Kasumi-1 (cell line): ENCODE measurements around the gene TRIP12.
A peak's percentile ranks its signal among the peaks of the same experiment; 100 is the strongest.
"Not testable (repeated sequence)": the region's sequence is repeated elsewhere in the genome, so short reads cannot be mapped to it uniquely, and the experiment has no call there.

ENCODE experiments used
- DNase-seq, 2 experiments: peaks; one replicate each; lab custom pipeline; 2025; lab: John Stamatoyannopoulos, UW

TRIP12 gene

DNA sequence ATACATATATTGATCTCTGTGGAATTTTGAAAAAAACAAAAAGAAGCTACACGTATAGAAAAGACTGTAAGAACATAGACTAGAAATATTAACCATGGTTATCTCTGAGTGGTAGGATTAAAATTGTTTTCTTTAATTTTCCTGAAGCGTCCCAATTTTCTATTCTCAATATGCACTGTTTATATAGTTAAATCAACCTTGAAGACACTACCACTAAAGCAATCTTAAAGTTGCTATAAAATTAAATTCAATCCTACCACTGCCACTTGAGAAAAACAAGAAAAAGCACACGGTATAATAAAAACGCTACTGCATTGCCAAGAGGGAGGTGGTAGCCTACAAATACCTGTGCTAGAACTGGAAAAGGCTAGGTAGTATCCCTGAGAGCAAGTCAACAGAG lies 47.2 kb downstream of the TRIP12 start:
- no peak for DNase-seq

DNA sequence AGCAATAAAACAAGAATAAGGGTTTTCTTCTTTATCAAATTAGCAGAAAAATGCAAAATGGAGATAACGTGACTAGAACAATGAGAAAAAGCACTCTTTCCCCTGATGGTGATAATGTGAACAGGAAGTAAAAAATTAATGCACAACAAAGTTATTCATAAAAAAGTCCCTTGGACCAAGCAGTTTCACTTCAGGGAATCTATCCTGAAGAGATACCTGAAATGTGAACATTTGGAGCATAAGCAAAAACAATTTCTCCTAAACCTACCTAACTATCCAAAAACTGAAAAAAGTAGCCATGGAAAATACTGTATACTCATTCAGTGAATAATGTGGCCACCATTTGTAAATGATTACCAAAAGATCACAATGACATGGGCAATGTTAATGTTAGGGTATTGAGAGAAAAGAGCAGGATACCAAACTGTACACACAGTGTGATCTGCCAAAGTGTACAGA lies 48.7 kb downstream of the TRIP12 start:
- DNase-seq, result no peak

DNA sequence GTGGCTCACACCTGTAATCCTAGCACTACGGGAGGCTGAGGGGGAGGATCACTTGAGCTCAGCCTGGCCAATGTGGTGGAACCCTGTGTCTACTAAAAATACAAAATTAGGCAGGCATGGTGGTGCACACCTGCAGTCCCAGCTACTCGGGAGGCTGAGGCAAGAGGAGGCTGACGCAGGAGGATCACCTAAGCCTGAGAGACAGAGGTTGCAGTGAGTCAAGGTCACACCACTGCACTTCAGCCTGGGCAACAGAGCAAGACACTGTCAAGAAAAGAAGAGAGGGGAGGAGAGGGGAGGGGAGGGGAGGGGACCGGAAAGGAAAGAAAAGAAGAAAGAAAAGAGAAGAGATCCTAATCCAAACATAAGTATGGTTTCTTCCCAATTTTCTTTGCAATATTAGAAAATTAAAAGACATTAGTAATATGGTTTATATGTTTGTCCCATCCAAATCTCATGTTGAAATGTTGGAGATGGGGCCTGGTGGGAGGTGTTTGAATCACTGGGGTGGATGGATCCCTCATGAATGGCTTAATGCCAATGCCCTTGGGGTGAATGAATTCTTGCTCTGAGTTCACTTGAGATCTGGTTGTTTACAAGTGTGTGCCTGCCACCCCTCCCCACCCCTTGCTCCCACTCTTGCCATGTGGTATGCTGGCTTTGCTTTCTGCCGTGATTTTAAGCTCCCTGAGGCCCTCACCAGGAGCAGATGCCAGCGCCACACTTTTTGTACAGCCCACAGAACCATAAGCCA lies 50.7 kb downstream of the TRIP12 start:
- DNase-seq, result no peak

DNA sequence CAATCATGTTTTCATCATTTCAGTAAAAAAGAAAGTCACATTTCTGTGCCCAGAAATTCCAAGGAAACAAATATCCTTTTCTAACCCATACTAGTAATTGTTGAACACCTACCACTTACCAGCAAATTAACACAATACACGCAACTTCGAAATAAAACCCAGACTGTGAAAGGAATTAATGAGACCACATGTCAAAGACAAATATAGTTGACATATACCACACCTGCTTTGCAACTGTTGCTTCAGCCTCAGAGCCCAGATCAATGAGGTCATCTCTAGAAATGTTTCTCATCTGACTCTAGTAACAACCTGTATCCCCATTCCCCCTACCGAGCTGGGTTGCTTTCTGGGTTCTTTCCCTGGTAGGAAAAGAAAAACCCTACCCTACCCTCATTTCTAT lies 52.6 kb downstream of the TRIP12 start:
- no peak for DNase-seq

DNA sequence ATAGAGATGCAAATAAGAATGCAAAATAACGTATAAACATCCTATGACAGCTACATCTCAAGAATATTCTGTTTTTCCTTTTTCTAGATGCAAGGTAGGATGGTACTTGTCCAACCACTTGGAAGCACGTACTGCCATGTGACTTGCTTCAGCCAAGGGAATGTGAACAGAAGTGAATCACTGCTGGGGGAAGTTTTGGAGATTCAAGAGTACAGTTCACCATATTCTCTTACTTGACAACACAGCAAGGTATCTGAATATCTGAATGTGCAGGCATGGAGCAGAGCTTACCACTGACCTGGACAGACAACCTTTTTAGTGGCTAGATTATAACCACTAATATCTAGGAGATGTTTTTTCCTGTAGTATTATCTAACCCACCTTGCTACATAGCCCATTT lies 53.0 kb downstream of the TRIP12 start:
- DNase-seq, result no peak

DNA sequence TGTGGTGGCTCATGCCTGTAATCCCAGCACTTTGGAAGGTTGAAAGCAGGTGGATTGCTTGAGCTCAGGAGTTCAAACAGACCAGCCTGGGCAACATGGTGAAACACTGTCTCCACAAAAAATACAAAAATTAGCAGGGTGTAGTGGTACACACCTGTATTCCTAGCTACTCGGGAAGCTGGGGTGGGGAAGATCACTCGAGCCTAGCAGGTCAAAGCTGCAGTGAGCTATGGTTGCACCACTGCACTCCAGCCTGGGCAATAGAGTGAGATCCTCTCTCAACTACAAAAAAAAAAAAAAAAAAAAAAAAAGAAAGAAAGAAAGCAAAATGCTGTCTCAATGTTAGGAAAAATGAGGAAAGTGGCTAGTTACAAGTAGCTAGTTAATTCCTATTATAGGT lies 56.8 kb downstream of the TRIP12 start:
- DNase-seq, result no peak

DNA sequence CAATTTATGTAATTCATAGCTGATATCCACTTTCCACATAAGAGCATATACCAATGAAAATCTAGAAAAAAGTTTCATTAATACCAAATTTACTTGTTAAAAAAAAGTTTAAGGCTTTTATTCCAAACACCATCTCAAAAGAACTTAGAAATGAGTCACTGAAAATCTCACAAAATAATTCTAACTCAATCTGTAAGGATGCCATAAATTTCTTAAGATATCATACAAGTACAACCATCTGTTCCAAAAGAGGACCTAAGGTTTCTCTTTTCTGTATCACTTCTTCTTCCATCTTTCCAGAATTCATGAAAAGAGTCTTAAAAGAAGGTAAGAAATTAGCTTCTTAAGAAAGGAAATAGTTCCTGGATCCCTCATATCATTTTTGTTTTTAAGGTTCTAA lies 60.4 kb downstream of the TRIP12 start:
- DNase-seq, result no peak

DNA sequence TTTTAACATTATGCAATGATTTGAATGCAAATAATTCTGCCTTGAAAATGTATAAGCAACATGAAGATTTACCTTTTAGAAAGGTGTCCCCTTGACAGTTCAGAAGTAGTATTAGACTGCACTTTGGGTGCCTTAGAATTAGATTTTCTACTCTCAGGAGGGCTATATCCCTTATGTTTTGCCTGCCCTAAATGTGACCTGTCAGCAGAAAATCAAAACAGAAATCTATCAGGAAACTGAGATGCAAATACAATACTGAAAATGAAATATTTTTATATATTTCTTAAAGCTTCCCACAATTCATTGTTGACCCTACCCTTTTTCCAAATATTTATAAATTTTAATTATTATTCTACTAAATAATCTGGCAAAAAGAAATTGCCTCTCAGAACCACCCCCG lies 61.5 kb downstream of the TRIP12 start:
- no peak for DNase-seq

DNA sequence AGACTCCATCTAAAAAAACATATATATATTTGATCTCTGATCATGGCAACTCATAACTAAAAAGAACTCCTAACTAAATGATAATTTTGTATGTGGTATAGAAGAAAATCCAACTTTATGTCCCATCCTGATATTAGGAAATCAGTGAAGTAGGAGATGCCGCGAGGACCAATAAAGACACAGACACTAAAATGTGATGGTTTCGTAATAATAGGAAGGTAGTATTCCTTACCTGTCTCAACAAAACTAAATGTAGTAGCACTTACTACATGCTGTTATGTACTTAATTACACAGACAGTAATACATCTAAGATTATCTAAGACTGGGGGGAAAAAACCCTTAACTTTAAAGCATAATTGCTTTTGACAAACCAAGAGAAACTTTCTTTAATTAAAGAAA lies 63.5 kb downstream of the TRIP12 start:
- DNase-seq, result no peak

DNA sequence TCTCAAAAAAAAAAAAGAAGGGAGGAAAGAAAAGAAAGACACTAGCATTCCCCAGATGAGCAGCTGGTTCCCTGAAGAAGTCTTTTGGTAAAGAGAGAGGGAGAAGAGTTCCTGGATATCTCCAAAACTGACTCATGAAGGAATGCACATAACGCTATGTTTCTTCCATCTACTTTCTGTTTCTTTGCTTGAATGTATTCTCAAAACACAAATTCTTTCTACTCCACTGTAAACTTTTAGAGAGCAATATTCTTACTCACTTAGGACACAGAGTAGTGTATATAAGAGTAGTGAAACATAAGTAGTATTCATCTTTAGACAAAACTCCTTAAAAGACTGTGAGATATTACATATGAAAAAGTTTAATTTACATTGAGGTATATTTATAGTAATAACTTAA lies 64.2 kb downstream of the TRIP12 start:
- DNase-seq, result no peak

DNA sequence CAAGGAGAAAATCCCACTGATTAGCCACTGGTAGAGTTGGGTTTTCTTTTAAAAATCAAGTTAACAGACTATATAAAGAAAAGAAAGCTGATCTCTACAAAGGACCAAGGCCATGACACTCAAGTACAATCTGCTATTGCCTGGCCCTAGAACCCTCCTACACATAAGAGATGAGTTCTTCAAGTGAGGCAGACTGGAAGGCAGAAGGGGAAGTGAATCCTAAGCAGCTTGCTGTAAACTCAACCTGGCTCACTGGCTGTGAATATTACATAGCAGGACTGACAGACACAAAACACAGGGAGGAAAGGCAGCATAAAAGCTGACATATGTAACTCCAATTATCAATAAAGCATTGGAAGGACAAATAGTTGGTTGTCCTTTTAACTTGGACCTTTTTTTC lies 65.4 kb downstream of the TRIP12 start:
- DNase-seq, result peak; percentile 70

DNA sequence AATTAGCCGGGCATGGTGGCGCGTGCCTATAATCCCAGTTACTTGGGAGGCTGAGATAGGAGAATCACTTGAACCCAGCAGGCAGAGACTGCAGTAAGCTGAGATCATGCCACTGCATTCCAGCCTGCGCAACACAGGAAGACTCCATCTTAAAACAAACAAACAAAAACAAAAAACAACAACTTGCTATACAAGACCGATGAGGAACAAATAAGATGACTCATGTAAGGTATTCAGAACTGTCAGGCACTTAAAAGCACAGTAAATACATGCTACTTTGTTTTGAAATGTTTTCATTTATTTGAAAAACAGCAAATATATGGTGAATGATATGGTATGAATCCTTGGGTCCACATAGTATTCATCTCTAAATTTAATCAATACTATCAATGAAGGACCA lies 66.7 kb downstream of the TRIP12 start:
- no peak for DNase-seq

DNA sequence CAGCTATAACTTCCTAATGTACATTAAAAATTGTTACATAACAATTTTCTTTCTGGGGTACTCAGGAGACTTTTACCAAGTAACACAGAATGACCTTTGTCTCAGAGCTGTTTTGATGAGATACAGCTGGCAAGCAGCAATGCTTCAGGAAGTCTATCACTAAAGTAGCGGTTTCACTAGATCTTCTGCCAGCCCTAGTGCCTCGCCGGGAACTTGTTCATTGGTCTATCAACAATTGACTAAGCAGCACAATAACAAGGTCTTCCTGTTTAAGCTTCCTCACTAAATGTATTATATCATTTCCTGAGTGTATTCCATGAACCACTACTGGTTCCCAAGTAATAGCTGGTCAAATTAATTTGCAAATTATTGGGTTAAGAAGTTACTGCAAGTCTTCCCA lies 69.2 kb downstream of the TRIP12 start:
- DNase-seq, result peak; percentile 39 to 61

DNA sequence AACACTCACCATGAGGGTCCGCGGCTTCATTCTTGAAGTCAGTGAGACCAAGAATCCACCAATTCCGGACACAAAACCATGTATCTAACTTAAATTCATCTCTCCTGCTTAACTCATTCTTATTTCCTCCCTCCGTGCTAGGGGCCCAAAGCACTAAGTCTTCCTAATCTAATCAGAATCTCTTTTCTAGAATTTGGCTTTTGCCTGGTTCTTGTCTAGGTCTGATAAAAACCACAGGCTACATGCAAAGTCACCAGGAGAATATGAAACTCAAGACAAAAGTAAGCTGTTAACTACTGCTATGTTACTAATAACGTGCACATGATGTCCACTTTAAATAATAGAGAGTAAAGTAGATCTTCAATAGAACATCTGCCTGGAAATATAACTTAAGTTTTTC lies 69.9 kb downstream of the TRIP12 start:
- DNase-seq, result no peak

DNA sequence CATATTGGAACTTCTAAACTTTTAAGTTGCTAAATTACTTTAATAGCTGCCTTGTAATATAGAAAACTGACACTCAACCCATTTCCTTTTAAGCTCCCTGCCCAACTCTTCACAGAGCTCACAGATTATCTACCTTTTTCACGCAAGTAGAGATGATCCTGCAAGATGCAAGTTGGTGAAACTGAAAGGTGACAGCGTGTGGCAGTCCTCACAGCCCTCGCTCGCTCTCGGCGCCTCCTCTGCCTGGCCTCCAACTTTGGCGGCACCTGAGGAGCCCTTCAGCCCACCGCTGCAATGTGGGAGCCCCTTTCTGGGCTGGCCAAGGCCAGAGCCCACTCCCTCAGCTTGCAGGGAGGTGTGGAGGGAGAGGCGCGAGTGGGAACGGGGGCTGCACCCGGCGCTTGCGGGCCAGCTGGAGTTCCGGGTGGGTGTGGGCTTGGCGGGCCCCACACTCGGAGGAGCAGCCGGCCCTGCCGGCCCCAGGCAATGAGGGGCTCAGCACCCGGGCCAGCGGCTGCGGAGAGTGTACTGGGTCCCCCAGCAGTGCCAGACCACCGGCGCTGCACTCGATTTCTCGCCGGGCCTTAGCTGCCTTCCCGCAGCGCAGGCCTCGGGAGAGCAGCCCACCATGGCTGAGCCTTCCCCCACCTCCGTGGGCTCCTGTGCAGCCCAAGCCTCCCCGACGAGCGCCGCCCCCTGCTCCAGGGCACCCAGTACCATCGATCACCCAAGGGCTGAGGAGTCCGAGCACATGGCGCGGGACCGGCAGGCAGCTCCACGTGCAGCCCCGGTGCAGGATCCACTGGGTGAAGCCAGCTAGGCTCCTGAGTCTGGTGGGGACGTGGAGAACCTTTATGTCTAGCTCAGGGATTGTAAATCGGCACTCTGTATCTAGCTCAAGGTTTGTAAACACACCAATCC lies 71.2 kb downstream of the TRIP12 start:
- DNase-seq, result not testable (repeated sequence)

DNA sequence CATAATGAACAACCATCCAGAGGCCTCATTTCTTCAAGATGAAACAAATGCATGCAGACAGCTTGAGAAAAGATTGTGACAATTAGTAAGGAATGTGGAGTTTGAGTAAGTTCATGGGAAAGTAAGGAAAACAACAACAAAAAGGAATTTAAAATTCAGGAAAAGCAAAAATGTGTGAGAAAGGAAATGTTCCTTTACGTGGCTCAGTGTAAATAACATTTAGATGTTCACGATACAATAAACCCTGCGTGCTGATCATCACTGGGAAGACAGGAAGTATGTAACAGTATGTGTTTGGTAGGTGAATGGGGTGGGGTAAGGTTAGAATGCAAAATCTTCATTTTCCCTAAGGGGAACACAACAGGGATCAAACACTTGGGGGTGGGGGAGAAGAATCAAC lies 72.7 kb downstream of the TRIP12 start:
- no peak for DNase-seq

DNA sequence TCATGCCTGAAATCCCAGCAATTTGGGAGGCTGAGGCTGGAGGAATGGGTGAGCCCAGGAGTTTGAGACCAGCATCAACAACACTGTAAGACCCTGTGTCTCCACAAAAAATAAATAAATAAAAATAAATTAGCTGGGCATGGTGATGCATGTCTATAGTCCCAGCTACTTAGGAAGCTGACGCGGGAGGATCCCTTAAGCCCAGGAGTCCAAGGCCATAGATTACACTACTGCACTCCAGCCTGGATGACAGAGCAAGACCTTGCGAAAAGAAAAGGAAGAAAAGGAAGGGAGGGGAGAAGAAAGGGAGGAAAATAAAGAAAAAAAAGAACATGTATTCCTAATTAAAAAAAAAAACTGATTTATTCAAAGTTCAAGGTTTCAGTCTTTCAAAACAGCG lies 78.2 kb downstream of the TRIP12 start:
- no peak for DNase-seq

DNA sequence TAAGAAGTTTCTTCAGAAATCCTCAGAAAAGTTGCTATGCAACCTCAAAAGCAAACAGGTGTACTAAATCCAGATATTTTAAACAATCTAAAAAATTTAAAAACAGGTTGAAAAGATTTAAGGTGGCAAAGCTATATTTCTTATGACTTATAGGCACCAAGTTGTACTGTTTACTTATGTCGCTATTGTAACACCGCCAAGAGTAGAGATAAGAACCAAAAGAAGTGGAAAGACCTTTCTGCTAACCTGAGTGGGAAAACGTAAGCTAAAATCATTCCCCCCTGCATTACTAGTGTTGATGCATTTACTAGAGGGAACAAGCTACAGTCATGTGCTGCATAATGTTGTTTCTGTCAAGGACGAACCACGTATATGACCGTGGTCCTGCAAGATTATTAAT lies 83.1 kb downstream of the TRIP12 start:
- no peak for DNase-seq

DNA sequence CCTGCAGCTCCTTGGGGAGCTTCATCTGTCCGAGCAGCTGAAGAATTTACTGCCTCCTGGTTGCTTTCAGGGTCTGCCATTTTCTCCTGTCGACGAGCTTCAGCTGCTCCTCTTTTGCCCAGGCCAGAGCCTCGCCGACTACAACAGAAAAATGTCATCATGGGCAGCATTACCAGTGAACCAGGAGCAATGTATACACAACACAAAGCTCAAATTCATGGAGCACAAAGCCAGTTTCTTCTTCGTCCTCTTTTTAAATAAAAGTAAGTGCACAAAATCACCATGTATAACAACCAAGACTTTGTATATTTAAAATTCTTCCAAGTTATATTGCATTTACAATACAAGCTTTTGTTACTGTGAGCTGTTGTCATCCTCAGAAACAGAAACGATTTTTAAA lies 85.0 kb downstream of the TRIP12 start:
- no peak for DNase-seq

DNA sequence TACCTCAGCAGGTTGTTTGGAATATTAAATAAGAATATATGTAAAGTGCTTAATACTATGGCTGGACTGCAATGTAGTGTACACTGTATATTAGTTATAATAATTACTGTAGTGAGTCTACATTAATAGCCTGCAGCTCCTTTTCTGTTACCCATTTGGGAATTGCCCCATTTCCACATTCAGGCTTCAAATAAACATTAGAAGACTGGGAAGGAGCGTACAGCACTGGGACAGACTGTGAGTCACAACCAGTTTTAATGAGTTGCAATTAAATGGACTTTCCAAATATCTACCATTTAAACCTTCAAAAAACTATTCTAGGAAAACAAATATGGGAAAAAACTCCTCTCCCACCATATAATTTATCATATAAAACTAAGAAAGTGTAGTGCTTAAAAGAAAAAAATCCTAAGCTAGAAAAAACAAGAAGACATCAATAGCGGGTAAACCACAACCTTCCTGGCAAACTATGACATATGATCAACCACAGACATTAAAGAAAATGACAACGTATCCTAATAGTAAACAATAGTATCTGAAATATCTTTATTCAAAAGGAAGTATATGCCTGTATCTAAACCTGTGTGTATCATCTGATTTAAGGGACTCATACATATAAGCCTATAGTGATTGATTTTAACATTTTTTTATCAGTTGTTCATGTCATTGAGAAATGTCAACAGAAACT lies 86.1 kb downstream of the TRIP12 start:
- no peak for DNase-seq

DNA sequence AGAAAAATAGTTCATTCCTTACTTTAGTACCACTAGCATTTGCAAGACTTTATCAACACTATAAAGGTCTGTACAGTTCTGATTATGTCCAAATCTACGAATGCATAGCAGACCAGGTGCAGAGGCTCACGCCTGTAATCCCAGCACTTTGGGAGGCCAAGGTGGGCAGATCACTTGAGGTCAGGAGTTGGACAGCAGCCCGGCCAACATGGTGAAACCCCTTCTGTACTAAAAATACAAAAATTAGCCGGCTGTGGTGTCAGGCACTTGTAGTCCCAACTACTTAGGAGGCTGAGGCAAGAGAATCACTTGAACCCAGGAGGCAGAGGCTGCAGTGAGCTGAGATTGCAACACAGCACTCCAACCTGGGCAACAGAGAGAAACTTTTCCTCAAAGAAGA lies 87.4 kb downstream of the TRIP12 start:
- not testable (repeated sequence) for DNase-seq

DNA sequence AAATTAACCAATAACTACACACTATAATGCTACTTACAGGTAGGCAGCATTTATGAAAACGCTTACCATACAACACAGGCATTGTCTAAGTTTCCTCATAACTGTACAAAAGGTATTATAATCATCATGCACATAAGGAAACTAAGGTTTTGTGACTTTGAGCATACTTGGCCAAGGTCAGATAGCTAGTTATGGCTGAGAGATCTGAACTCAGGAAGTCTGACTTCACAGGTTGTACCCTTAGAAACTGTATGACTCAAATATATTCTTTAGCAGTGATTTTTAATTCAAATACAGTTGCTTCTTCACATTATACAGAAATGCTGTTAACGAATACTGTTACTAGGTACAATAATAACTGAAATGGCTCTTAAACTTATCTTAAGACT lies 89.3 kb downstream of the TRIP12 start:
- no peak for DNase-seq
